Transverse colon (tissue), 4 donors: Measurements from ENCODE around the gene FAM131C. TPM values are rescaled to one million over a fixed set of nuclear protein-coding genes. Genes with fewer than 3 reads are reported as not detected.

Source experiments
- DNase-seq: peaks from one replicate; pipeline ENCODE4 v3.0.0-alpha.2; 2019
- H3K27ac ChIP-seq, 4 donors: fragments of 200-600 bp; sonication (generic); 2 replicates each; pipeline ENCODE4 v1.5.1; 2016 to 2018; ENCODE audit warnings: inconsistent platforms in 4 of 4
- H3K27me3 ChIP-seq: fragments of 200-600 bp; sonication (generic); 2 replicates; pipeline ENCODE4 v1.5.1; 2017; ENCODE audit warnings: inconsistent platforms
- H3K36me3 ChIP-seq, 4 donors: fragments of 200-600 bp; sonication (generic); 2 replicates each; pipeline ENCODE4 v1.5.1; 2017 to 2019; ENCODE audit warnings: inconsistent platforms in 4 of 4
- H3K4me1 ChIP-seq, 4 donors: fragments of 200-600 bp; sonication (generic); 2 replicates each; pipeline ENCODE4 v1.5.1; 2017 to 2020; ENCODE audit warnings: inconsistent platforms in 4 of 4
- H3K4me3 ChIP-seq, 4 donors: fragments of 200-600 bp; sonication (generic); 1 replicate in 1 of 4; 2 replicates in 3 of 4; pipeline versions ENCODE4 v1.5.1 to v1.6.1; 2017 to 2019; ENCODE audit warnings: inconsistent platforms in 4 of 4
- H3K9me3 ChIP-seq, 2 donors: fragments of 200-600 bp; sonication (generic); 2 replicates each; pipeline ENCODE4 v1.5.1; 2017 to 2019; ENCODE audit warnings: inconsistent platforms in 2 of 2
- EP300 ChIP-seq: sonication (generic); formaldehyde crosslinking; IDR thresholded peaks from one replicate; pipeline ENCODE4 v1.6.1; 2017; ENCODE audit warnings: antibody characterized with exemption, low read depth
- POLR2A ChIP-seq: fragments of 450-650 bp; IDR thresholded peaks from one replicate; pipeline ENCODE4 v1.6.1; 2016; ENCODE audit warnings: antibody characterized with exemption, mild to moderate bottlenecking, moderate library complexity
- POLR2AphosphoS5 ChIP-seq, 3 donors: sonication (generic); formaldehyde crosslinking; IDR thresholded peaks; one replicate each; pipeline ENCODE4 v1.6.1; 2016; ENCODE audit warnings: antibody characterized with exemption in 3 of 3
- WGBS, 2 donors: methylation state at CpG; one replicate each; pipeline ENCODE4 v1.1.5; 2018; ENCODE audit warnings: low coverage in 1 of 2; 5-methylcytosine and 5-hydroxymethylcytosine counted together
- in situ Hi-C, 4 donors: fragments of 200-750 bp; cut with MboI; loops; one replicate each; pipeline versions ENCODE4 v1.15.0 to v1.15.1; 2017; ENCODE audit warnings: low sequenced_read_pairs in 3 of 4, low pct_ligation_motif_present in 1 of 4, low pct_unique_long_range_greater_than_20kb in 1 of 4
- intact Hi-C: fragments of 100-400 bp; cut with DNase I; formaldehyde crosslinking; loops from one replicate; pipeline ENCODE4 v1.15.1; 2023; ENCODE audit warnings: low total_unique reads
- total RNA-seq, 4 donors: library from RNA; depleted of rRNA; stranded (reverse); fragments of >200 nt; gene quantifications; one replicate each; pipeline ENCODE4 v1.1.0, GENCODE V29; 2016
- TF ChIP-seq, protein P1 (sequence below), 5 experiments: fragments of 200-600 bp in 3 of 5; fragments of 450-650 bp in 2 of 5; sonication (generic) in 3 of 5; IDR thresholded peaks; 1 replicate in 2 of 5; 2 replicates in 3 of 5; pipeline ENCODE4 v1.5.1; 2016 to 2017; ENCODE audit warnings: antibody characterized with exemption in 5 of 5, inconsistent platforms in 3 of 5, mild to moderate bottlenecking in 2 of 5, moderate library complexity in 1 of 5

Gene FAM131C
- total RNA-seq, 4 donors from 2014 or later: 1.2 TPM; not detected in 3

- intact Hi-C loops: loop anchor here (2.0 kb wide), 1 partner anchor 53 kb away; no protein-coding TSS in a partner anchor
- Histone ChIP-seq H3K27me3 (peaks cover 5% of the 10 kb centered on the region), H3K27ac (no peak overlapping the region), H3K4me3 (no peak overlapping the region), H3K36me3 (no peaks in the 10 kb centered on the region), H3K9me3 (no peaks in the 10 kb centered on the region), H3K4me1 (no peaks in the 10 kb centered on the region)
- TF ChIP-seq POLR2A (no peak), EP300 (no peak), POLR2AphosphoS5 (IDR thresholded peaks at IDR 0.05) (no peak)
- in situ Hi-C loops: loop anchor here in 1 of 4 donors (25.0 kb wide), 1 partner anchor 263 kb away; the partner anchor contains the start of genes FBXO42 and SZRD1
- no peak for DNase-seq
- WGBS, 2 donors: 83% methylated on average over 1 of the region's 1 CpG; no CpG with 5 or more reads in 1 of the 2 donors
Observed at GRCh38 chr1:16099412-16099811, 26.0 kb upstream of the FAM131C start.

DNA sequence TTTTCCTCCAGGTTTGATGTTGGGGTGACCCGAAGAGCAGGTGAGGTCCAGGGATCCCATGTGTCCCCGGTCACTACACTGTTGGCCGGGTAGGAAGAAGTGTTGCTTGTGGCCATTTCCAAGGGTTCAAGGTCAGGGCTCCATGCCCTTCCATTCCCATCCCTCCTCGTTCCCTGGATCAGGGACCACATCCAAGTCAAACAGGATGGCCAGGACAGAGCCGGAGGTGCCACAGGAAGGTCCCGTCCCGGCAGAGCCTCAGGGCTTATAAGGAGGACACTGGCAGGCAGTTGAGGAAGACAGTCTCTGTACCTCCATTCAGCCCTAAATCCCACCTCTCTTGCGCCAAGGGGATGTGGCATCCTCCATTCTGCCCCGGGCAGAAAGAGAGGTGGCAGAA lies 22.0 kb upstream of the FAM131C start:
- peaks cover 5% of the 10 kb centered on the region for H3K27me3 ChIP-seq
- no peaks in the 10 kb centered on the region for H3K9me3 ChIP-seq
- no peak overlapping the region for H3K4me3 ChIP-seq
- 70% methylated on average over 9 of the region's 9 CpGs; no CpG with 5 or more reads in 1 of the 2 donors for WGBS, 2 donors
- no peaks in the 10 kb centered on the region for H3K36me3 ChIP-seq
- DNase-seq: no peak
- intact Hi-C loops (no loop called here), in situ Hi-C loops (loop anchor here in 1 of 4 donors (25.0 kb wide), 1 partner anchor 267 kb away; the partner anchor contains the start of genes FBXO42 and SZRD1)
- TF ChIP-seq POLR2A (no peak), POLR2AphosphoS5 (IDR thresholded peaks at IDR 0.05) (no peak), EP300 (no peak)
- TF ChIP-seq, protein P1, sequence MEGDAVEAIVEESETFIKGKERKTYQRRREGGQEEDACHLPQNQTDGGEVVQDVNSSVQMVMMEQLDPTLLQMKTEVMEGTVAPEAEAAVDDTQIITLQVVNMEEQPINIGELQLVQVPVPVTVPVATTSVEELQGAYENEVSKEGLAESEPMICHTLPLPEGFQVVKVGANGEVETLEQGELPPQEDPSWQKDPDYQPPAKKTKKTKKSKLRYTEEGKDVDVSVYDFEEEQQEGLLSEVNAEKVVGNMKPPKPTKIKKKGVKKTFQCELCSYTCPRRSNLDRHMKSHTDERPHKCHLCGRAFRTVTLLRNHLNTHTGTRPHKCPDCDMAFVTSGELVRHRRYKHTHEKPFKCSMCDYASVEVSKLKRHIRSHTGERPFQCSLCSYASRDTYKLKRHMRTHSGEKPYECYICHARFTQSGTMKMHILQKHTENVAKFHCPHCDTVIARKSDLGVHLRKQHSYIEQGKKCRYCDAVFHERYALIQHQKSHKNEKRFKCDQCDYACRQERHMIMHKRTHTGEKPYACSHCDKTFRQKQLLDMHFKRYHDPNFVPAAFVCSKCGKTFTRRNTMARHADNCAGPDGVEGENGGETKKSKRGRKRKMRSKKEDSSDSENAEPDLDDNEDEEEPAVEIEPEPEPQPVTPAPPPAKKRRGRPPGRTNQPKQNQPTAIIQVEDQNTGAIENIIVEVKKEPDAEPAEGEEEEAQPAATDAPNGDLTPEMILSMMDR (IDR thresholded peaks at IDR 0.05): no peak
- H3K27ac ChIP-seq: no peak overlapping the region
- H3K4me1 ChIP-seq: no peaks in the 10 kb centered on the region

DNA sequence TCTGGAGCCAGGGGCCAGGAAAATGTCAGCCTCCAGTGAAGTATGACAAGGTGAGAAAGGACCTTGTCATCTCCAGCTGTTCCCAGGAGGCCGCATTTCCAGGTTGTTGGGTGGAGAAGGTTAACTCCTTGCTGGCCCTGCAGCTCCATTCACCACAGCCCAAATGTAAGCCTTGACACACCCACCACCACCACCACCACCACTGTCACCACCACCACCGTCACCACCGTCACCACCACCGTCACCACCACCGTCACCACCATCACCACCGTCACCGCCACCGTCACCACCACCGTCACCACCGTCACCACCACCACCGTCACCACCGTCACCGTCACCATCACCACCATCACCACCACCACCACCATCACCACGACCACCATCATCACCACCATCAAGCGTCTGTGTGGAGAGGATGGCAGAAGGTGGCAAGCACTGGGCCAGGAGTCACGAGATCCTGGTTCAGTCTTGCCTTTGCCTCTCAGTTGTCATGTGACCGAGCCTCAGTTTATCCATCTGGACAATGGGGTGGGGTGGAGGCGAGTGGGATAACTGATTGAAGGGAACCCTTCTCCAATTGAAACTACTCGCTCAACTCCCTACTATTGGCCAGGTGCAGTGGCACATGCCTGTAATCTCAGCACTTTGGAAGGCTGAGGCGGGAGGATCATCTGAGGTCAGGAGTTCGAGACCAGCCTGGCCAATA lies 21.2 kb upstream of the FAM131C start:
- no peaks in the 10 kb centered on the region for H3K9me3 ChIP-seq
- TF ChIP-seq POLR2A: no peak
- TF ChIP-seq, protein P1 (IDR thresholded peaks at IDR 0.05): no peak
- no peak for TF ChIP-seq EP300
- no peak for TF ChIP-seq POLR2AphosphoS5 (IDR thresholded peaks at IDR 0.05)
- H3K27me3 ChIP-seq: peaks cover 5% of the 10 kb centered on the region
- no peak overlapping the region for H3K27ac ChIP-seq
- in situ Hi-C loops: loop anchor here in 1 of 4 donors (25.0 kb wide), 1 partner anchor 268 kb away; the partner anchor contains the start of genes FBXO42 and SZRD1
- no peaks in the 10 kb centered on the region for H3K36me3 ChIP-seq
- no peak overlapping the region for H3K4me3 ChIP-seq
- H3K4me1 ChIP-seq: no peaks in the 10 kb centered on the region
- no peak for DNase-seq
- intact Hi-C loops: no loop called here
- 88 to 95% methylated on average over 12 to 21 of the region's 21 CpGs for WGBS, 2 donors

DNA sequence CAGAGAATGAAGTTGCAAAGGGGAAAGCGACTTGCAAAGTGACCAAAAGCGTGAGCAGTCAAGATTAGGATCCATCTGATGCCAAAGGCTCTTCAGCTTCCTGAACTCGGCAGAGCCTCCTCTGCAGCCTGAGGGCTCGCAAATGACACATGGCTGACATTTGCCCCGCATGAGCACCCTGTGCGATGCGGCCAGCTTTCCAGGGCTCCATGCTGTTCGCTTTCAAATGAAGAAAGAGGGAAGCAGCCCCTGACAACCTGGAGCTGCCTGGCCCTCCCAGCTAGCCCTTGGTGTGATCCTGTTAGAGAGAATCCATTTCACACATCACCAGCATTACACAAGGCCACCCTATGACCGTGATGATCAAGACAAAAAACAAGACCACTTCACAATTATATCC lies 20.2 kb upstream of the FAM131C start:
- 70% methylated on average over 9 of the region's 9 CpGs; no CpG with 5 or more reads in 1 of the 2 donors for WGBS, 2 donors

More for the DNA sequence above, 20.2 kb upstream of the FAM131C start:
- in situ Hi-C loops: loop anchor here in 1 of 4 donors (25.0 kb wide), 1 partner anchor 269 kb away; the partner anchor contains the start of genes FBXO42 and SZRD1
- intact Hi-C loops: no loop called here
- Histone ChIP-seq H3K4me1 (no peaks in the 10 kb centered on the region), H3K27ac (no peak overlapping the region), H3K9me3 (no peaks in the 10 kb centered on the region), H3K4me3 (no peak overlapping the region), H3K36me3 (no peaks in the 10 kb centered on the region), H3K27me3 (peaks cover 5% of the 10 kb centered on the region)
- no peak for DNase-seq
- TF ChIP-seq, protein P1 (IDR thresholded peaks at IDR 0.05): no peak
- TF ChIP-seq POLR2A: no peak
